Ovary (tissue), 9 donors: ENCODE data around the gene NAGK. TPM values are rescaled to one million over a fixed set of nuclear protein-coding genes. Genes with fewer than 3 reads are reported as not detected.
"Not testable (repeated sequence)": the region's sequence is repeated elsewhere in the genome, so short reads cannot be mapped to it uniquely, and the experiment has no call there.

Experiments used
- DNase-seq, 5 donors: peaks; one replicate each; pipeline ENCODE4 v3.0.0-alpha.2; 2019 to 2020
- H3K27ac ChIP-seq, 2 donors: fragments of 200-600 bp; one replicate each; pipeline versions ENCODE4 v1.5.1 to v1.8.0; 2019 to 2022
- H3K27me3 ChIP-seq: fragments of 200-600 bp; one replicate; pipeline ENCODE4 v1.8.0; 2022
- H3K36me3 ChIP-seq: fragments of 200-600 bp; sonication (generic); one replicate; pipeline ENCODE4 v1.5.1; 2019
- H3K4me1 ChIP-seq: one replicate; pipeline ENCODE4 v1.8.1; 2013; ENCODE audit warnings: mild to moderate bottlenecking, moderate library complexity; ENCODE audit not compliant: insufficient read depth
- H3K4me3 ChIP-seq: fragments of 200-600 bp; sonication (generic); one replicate; pipeline ENCODE4 v1.5.1; 2017
- H3K9me3 ChIP-seq, 2 donors: fragments of 200-600 bp in 1 of 2; sonication (generic) in 1 of 2; one replicate each; pipeline versions ENCODE4 v1.5.1 to v1.8.1; 2013 to 2019; ENCODE audit warnings: mild to moderate bottlenecking in 1 of 2, moderate library complexity in 1 of 2
- EP300 ChIP-seq: sonication (generic); formaldehyde crosslinking; IDR thresholded peaks from one replicate; pipeline ENCODE4 v1.6.1; 2017; ENCODE audit warnings: antibody characterized with exemption
- POLR2A ChIP-seq: fragments of 450-650 bp; IDR thresholded peaks from one replicate; pipeline ENCODE4 v1.6.1; 2017; ENCODE audit warnings: antibody characterized with exemption, mild to moderate bottlenecking, moderate library complexity
- WGBS, 3 donors: extraction: QIAGEN DNeasy Blood & Tissue Kit in 1 of 3; methylation state at CpG; one replicate each; pipeline versions ENCODE4 v1.1.5 to v1.1.7; 2013 to 2017; 5-methylcytosine and 5-hydroxymethylcytosine counted together
- intact Hi-C, 4 donors: fragments of 100-400 bp; cut with DNase I; formaldehyde crosslinking; loops; one replicate each; pipeline versions ENCODE4 v1.11.0 to v1.15.1; 2022 to 2023
- polyA plus RNA-seq, 2 donors: library from polyadenylated mRNA; stranded (reverse); fragments of 200-250 nt in 1 of 2; fragments of 350-450 nt in 1 of 2; fragmentation: Illumina TruSeq in 1 of 2; extraction: RNeasy Lipid Tissue Mini Kit (QIAGEN cat#74804) in 1 of 2; gene quantifications; one replicate each; pipeline ENCODE4 v1.2.3, GENCODE V29; 2013 to 2014
- total RNA-seq, 7 donors: library from RNA; depleted of rRNA in 2 of 7; stranded (reverse); fragments of >200 nt in 2 of 7; fragmentation: NEBNext Ultra II Directional in 3 of 7; extraction: Animal tissue kit (Norgen Biotek cat#: 25700) in 3 of 7; gene quantifications; one replicate each; pipeline versions ENCODE4 v1.1.0 to v1.2.4, GENCODE V29; 2016 to 2023
- TF ChIP-seq, protein P1 (sequence below), 3 donors: fragments of 450-650 bp in 2 of 3; fragments of 200-600 bp in 1 of 3; IDR thresholded peaks; one replicate each; pipeline versions ENCODE4 v1.5.1 to v1.8.0; 2016 to 2022; ENCODE audit warnings: antibody characterized with exemption in 3 of 3, mild to moderate bottlenecking in 1 of 3
- donor health status: DM: no; HTN: no; CAD: no; lungs with moderate emphysema.
- donor health status: DM: no; HTN: no; CAD: no.
- donor health status: Bipolar disorder and iron deficiency.
- donor health status: DM: yes; HTN: yes; CAD: no.
- donor health status: DM: no; HTN: no; CAD: no.
- donor health status: DM: yes; HTN: yes; CAD: no.

Gene NAGK
- total and polyA plus RNA-seq, 9 donors: 57.7 to 94.6 (median 78.5) TPM

DNA sequence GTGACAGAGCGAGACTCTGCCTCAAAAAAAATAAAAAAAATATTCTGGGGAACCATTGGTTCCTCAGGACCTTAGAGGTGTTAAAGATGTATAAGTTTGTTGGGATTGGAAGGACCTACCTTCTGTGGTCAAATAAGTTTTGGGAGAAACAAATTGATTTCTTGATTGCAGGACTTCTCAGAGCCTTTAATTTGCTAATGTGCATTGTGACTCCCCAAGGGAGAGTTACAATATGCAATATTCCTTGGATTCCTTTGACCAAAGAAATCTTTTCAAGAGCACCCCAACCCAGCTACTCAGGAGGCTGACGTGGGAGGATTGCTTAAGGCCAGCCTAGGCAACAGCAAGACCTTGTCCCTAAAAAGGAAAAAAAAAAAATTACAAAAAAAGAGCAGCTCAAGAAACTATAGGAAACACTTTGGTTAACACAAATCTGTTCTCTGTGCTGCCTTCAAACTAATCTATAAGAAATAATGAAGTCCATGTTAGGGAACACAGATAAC, 6.5 kb downstream of the NAGK start:
- intact Hi-C loops: no loop called here

DNA sequence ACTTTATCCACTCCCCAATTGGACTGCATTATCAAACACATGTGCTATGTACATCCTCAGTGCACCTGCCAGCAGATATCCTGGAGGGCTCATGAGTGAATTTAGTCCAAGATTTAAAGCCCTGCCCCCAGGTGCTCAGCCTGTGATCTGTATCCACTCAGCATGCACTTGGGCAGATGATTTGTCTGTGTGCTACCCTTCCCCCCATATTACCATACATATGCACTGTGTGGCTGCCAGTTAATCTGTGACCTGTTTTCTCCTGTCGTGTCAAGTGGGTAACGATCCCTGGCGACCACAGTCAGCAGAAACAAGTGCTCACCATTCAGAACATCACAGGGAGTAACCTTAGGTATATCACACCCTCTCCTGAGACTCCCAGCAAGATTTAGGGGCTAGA, 10.2 kb downstream of the NAGK start:
- WGBS, 3 donors: 70 to 78% (median 77%) methylated on average over 3 of the region's 3 CpGs
- TF ChIP-seq, protein P1, sequence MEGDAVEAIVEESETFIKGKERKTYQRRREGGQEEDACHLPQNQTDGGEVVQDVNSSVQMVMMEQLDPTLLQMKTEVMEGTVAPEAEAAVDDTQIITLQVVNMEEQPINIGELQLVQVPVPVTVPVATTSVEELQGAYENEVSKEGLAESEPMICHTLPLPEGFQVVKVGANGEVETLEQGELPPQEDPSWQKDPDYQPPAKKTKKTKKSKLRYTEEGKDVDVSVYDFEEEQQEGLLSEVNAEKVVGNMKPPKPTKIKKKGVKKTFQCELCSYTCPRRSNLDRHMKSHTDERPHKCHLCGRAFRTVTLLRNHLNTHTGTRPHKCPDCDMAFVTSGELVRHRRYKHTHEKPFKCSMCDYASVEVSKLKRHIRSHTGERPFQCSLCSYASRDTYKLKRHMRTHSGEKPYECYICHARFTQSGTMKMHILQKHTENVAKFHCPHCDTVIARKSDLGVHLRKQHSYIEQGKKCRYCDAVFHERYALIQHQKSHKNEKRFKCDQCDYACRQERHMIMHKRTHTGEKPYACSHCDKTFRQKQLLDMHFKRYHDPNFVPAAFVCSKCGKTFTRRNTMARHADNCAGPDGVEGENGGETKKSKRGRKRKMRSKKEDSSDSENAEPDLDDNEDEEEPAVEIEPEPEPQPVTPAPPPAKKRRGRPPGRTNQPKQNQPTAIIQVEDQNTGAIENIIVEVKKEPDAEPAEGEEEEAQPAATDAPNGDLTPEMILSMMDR (IDR thresholded peaks at IDR 0.05): no peak
- TF ChIP-seq EP300 (no peak), POLR2A (no peak)
- H3K27ac ChIP-seq: no peak overlapping the region
- DNase-seq: no peak
- no peaks in the 10 kb centered on the region for H3K36me3 ChIP-seq
- intact Hi-C loops: no loop called here
- H3K9me3 ChIP-seq: no peaks in the 10 kb centered on the region
- no peaks in the 10 kb centered on the region for H3K27me3 ChIP-seq
- H3K4me3 ChIP-seq: no peak overlapping the region
- H3K4me1 ChIP-seq: no peaks in the 10 kb centered on the region

More for the DNA sequence above, 6.5 kb downstream of the NAGK start:
- H3K27ac ChIP-seq: no peak overlapping the region
- TF ChIP-seq, protein P1 (IDR thresholded peaks at IDR 0.05): no peak
- TF ChIP-seq POLR2A (no peak), EP300 (no peak)
- no peak for DNase-seq
- no peaks in the 10 kb centered on the region for H3K4me1 ChIP-seq
- no peaks in the 10 kb centered on the region for H3K36me3 ChIP-seq
- H3K27me3 ChIP-seq: no peaks in the 10 kb centered on the region
- H3K9me3 ChIP-seq: no peaks in the 10 kb centered on the region
- H3K4me3 ChIP-seq: no peak overlapping the region
- 93 to 99% (median 97%) methylated on average over 2 of the region's 2 CpGs for WGBS, 3 donors

DNA sequence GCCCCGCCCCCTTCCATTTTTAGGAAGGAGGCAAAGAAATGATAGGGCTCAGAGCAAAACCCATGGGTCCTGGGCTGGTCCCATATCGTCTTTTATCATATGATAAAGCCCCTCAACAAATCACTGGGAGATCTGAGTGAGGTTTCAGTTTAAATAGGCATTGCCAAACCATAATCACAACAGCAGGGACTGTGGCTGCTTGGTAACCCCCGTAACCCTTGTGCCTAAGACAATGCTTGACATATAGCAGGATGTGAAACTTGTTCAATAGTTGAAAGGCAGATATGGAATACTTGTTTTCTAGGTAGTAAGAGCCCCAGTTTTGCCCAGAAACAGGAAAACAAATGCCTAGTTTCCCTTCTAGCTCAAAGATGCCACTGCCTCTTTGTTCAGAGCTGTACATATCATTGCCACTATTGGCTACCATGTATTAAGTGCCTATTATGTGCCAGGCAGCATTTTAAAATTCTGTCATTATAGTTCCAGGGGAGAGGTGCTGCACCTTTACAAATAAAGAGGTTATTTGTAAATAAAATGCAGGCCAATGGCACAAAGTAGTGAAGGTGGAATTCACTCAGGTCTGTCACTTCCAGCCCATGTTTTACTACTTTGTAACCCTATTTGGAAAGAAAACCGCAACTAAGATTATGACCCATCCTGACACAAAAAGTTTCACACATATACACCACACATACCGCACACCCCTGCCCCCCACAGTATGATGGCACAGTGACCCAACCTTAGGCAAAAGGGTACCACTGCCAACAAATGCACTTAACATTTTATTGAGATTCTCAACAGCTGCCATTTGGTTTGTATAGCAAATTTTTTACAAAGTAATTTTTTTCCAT, 14.2 kb downstream of the NAGK start:
- intact Hi-C loops: no loop called here
- DNase-seq: no peak
- WGBS, 3 donors: 73 to 78% (median 75%) methylated on average over 5 of the region's 5 CpGs
- H3K9me3 ChIP-seq: no peaks in the 10 kb centered on the region
- no peaks in the 10 kb centered on the region for H3K36me3 ChIP-seq
- TF ChIP-seq, protein P1 (IDR thresholded peaks at IDR 0.05): no peak
- TF ChIP-seq POLR2A (no peak), EP300 (no peak)
- no peaks in the 10 kb centered on the region for H3K4me1 ChIP-seq
- no peaks in the 10 kb centered on the region for H3K27me3 ChIP-seq
- no peak overlapping the region for H3K27ac ChIP-seq
- no peak overlapping the region for H3K4me3 ChIP-seq

DNA sequence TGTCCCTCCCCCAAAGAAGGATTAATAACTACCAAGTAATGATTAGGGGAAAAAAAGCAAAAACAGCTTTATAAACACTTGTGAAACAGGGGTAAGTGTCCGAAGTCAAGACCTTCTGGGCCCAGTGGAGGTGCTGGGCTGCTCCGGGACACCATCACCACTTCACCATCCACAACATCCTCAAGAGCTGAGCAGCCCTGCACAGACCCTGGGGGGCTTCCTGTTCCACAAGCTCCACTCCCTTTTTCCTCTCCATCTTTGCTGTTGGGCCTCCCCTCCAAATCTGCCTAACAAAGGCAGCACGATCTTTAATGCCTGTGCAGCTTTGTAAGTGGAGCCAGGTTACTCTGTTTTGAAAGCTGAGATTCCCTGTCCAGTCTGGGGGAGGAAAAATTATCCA, 14.8 kb downstream of the NAGK start:
- H3K9me3 ChIP-seq, H3K36me3 ChIP-seq, DNase-seq, H3K4me3 ChIP-seq, intact Hi-C loops, H3K27me3 ChIP-seq, H3K27ac ChIP-seq, H3K4me1 ChIP-seq: not testable (repeated sequence)
- 71% methylated on average over 1 of the region's 3 CpGs; no CpG with 5 or more reads in 2 of the 3 donors for WGBS, 3 donors

DNA sequence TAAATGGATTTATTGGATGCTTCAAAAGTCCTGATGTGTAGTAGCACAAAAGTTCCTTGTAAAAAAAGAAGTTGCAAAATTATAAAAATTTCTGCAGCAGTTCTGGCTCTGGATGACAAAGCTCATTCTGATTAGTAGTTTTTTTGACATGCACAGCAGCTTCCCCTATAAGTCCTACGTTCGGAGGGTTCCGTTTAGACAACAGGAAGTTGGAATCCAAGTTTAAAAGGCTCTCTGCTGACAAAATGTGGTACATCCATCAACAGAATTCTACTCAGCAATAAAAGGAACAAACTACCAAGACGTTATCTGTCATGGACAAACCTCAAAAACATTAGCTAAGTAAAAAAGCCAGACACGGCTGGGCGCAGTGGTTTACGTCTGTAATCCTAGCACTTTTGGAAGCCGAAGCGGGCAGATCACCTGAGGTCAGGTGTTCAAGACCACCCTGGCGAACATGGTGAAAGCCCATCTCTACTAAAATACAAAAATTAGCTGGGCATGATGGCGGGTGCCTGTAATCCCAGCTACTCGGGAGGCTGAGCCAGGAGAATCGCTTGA, 15.4 kb downstream of the NAGK start:
- H3K4me3 ChIP-seq: peak overlapping the region; percentile 10
- DNase-seq, H3K9me3 ChIP-seq, H3K27ac ChIP-seq, H3K36me3 ChIP-seq, H3K27me3 ChIP-seq, intact Hi-C loops, H3K4me1 ChIP-seq: not testable (repeated sequence)
- 34 to 55% (median 47%) methylated on average over 9 to 10 of the region's 13 CpGs for WGBS, 3 donors

DNA sequence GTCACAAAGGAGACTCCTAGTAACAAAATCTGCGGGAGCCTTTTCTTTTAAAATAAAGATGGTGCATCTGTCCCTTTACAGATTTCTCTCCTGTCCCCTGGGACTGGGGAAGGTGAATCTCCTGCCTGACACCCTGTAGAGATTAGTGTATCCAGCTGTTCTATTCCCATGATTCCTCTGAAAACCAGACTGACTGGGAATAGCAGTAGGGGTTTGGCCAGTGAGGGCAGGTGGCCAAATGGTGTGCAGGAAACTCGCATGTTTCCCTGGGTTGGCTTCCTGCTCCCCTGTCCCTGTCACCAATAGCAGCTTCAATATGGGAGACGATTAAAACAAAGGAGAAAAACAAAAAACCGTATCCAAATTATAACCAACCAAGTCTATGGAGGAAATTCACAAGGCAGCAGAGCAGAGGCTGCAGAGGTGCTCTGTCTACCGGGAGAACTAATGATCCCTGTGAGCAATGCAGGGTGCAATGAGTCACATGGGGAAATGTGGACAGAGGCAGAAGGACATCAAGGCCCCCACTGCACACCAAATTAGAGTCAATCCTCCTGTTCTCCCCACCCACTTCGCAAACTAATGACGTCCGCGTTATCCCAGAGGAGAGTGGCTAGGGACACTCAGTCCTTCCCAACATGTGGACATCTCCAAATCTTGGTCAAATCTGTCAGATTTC, 17.0 kb downstream of the NAGK start:
- H3K36me3 ChIP-seq, DNase-seq, H3K4me3 ChIP-seq, H3K27me3 ChIP-seq, H3K9me3 ChIP-seq, H3K27ac ChIP-seq, intact Hi-C loops, H3K4me1 ChIP-seq: not testable (repeated sequence)
- WGBS, 3 donors: 59 to 71% (median 66%) methylated on average over 9 of the region's 9 CpGs

DNA sequence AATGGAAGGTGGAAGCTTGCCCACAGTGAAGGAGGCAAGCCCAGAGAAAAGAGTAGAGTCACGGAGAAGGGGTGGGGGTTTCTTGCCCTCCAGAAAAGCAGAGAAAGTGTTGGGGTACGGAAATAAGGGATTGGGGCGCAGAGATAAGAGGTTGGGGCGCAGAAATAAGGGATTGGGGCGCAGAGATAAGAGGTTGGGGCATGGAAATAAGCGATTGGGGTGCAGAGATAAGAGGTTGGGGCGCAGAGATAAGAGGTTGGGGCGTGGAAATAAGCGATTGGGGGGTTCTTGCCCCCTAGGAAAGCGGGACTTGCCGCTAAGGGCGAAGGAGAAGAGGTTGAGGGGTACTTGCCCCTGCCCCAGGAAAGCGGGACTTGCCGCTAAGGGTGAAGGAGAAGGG, 21.0 kb downstream of the NAGK start:
- 82 to 88% (median 85%) methylated on average over 14 of the region's 14 CpGs for WGBS, 3 donors

DNA sequence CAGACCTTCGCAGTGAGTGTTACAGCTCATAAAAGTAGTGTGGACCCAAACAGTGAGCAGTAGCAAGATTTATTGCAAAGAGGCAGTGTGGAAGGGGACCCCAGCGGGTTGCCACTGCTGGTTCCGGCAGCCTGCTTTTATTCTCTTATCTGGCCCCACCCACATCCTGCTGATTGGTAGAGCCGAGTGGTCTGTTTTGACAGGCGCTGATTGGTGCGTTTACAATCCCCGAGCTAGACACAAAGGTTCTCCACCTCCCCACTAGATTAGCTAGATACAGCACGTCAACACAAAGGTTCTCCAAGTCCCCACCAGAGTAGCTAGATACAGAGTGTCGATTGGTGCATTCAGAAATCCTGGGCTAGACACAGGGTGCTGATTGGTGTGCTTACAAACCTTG, 23.4 kb downstream of the NAGK start:
- H3K36me3 ChIP-seq, H3K27me3 ChIP-seq, H3K27ac ChIP-seq, H3K4me1 ChIP-seq, H3K9me3 ChIP-seq, DNase-seq, H3K4me3 ChIP-seq, intact Hi-C loops: not testable (repeated sequence)
- 75 to 77% (median 75%) methylated on average over 9 of the region's 9 CpGs for WGBS, 3 donors

More for the DNA sequence above, 21.0 kb downstream of the NAGK start:
- intact Hi-C loops, H3K4me1 ChIP-seq, H3K36me3 ChIP-seq, H3K9me3 ChIP-seq, H3K27me3 ChIP-seq, DNase-seq, H3K4me3 ChIP-seq, H3K27ac ChIP-seq: not testable (repeated sequence)
